Measurements from ENCODE around the gene CLASRP. TPM values are rescaled to one million over a fixed set of nuclear protein-coding genes. Genes with fewer than 3 reads are reported as not detected.

Gene CLASRP
- total RNA-seq, 3 donors from 2014 or later (not counting 1 experiment from before 2014, with no cell fraction given) = 142 to 160 (median 146) TPM

- Histone ChIP-seq H3K36me3 (ENCODE audit: control insufficient read depth, insufficient read depth, low read length) (peaks cover 81% of the 10 kb centered on the region), H3K4me1 (ENCODE audit: control insufficient read depth, insufficient read depth, low read length) (peaks cover 7% of the 10 kb centered on the region), H3K27ac (ENCODE audit: low read length) (no peak overlapping the region), H3K27me3 (ENCODE audit: control insufficient read depth, insufficient read depth, low read length) (no peaks in the 10 kb centered on the region), H3K9me3 (ENCODE audit: control insufficient read depth, insufficient read depth, low read length) (no peaks in the 10 kb centered on the region), H3K4me3 (ENCODE audit: low read length) (no peak overlapping the region)
- Mint-ChIP-seq H3K27ac (peak overlapping the region in 1 of 2 donors; percentile 70), H3K27me3 (ENCODE audit: low read depth in 2 of 2) (no peaks in the 10 kb centered on the region), H3K4me1 (peaks cover 8 to 22% of the 10 kb centered on the region in 2 donors), H3K36me3 (no peaks in the 10 kb centered on the region), H3K9me3 (no peaks in the 10 kb centered on the region), H3K4me3 (no peak overlapping the region)
- intact Hi-C loops (cut with micrococcal nuclease) = loop anchor here (1.0 to 10.0 kb wide), 4 partner anchors 42 to 254 kb away; partner anchors contain the start of gene BCAM
- 91% methylated on average over 14 of the region's 14 CpGs for WGBS (ENCODE audit: insufficient coverage)
- no peak for TF ChIP-seq CTCF (IDR thresholded peaks at IDR 0.05)
- ATAC-seq (no peak), DNase-seq (no peak)
These were observed 19.8 kb downstream of the CLASRP start for GRCh38 chr19:45058622-45059159.

- no peak overlapping the region for H3K4me3 ChIP-seq (ENCODE audit: low read length)
- 73% methylated on average over 16 of the region's 16 CpGs for WGBS (ENCODE audit: insufficient coverage)
- no peaks in the 10 kb centered on the region for H3K9me3 ChIP-seq (ENCODE audit: control insufficient read depth, insufficient read depth, low read length)
- peaks cover 78% of the 10 kb centered on the region for H3K36me3 ChIP-seq (ENCODE audit: control insufficient read depth, insufficient read depth, low read length)
- TF ChIP-seq CTCF (IDR thresholded peaks at IDR 0.05) = peak; percentile 89
- Mint-ChIP-seq H3K27ac (peak overlapping the region in 1 of 2 donors; percentile 70), H3K27me3 (ENCODE audit: low read depth in 2 of 2) (no peaks in the 10 kb centered on the region), H3K9me3 (no peaks in the 10 kb centered on the region), H3K4me3 (no peak overlapping the region), H3K36me3 (no peaks in the 10 kb centered on the region), H3K4me1 (peaks cover 8 to 22% of the 10 kb centered on the region in 2 donors)
- intact Hi-C loops (cut with micrococcal nuclease) = loop anchor here (1.0 to 10.0 kb wide), 4 partner anchors 43 to 255 kb away; partner anchors contain the start of gene BCAM
- ATAC-seq = peak; percentile 87 to 92 (median 91)
- H3K27ac ChIP-seq (ENCODE audit: low read length) = no peak overlapping the region
- DNase-seq = peak; percentile 81 to 91
- H3K4me1 ChIP-seq (ENCODE audit: control insufficient read depth, insufficient read depth, low read length) = peaks cover 7% of the 10 kb centered on the region
- no peaks in the 10 kb centered on the region for H3K27me3 ChIP-seq (ENCODE audit: control insufficient read depth, insufficient read depth, low read length)
These were observed 20.6 kb downstream of the CLASRP start for GRCh38 chr19:45059258-45059965.

- ATAC-seq (no peak), DNase-seq (no peak)
- Mint-ChIP-seq H3K4me1 (peaks cover 8 to 22% of the 10 kb centered on the region in 2 donors), H3K27ac (no peak overlapping the region), H3K4me3 (no peak overlapping the region), H3K9me3 (no peaks in the 10 kb centered on the region), H3K36me3 (no peaks in the 10 kb centered on the region), H3K27me3 (ENCODE audit: low read depth in 2 of 2) (no peaks in the 10 kb centered on the region)
- Histone ChIP-seq H3K4me1 (ENCODE audit: control insufficient read depth, insufficient read depth, low read length) (peaks cover 7% of the 10 kb centered on the region), H3K9me3 (ENCODE audit: control insufficient read depth, insufficient read depth, low read length) (no peaks in the 10 kb centered on the region), H3K36me3 (ENCODE audit: control insufficient read depth, insufficient read depth, low read length) (peaks cover 65% of the 10 kb centered on the region), H3K4me3 (ENCODE audit: low read length) (no peak overlapping the region), H3K27me3 (ENCODE audit: control insufficient read depth, insufficient read depth, low read length) (no peaks in the 10 kb centered on the region), H3K27ac (ENCODE audit: low read length) (no peak overlapping the region)
- 91% methylated on average over 2 of the region's 4 CpGs for WGBS (ENCODE audit: insufficient coverage)
- no peak for TF ChIP-seq CTCF (IDR thresholded peaks at IDR 0.05)
- intact Hi-C loops (cut with micrococcal nuclease) = no loop called here
These were observed 23.1 kb downstream of the CLASRP start for GRCh38 chr19:45061965-45062364.
